Parathyroid adenoma (tissue), 2 donors: ENCODE data around the gene BET1L.

Source experiments
- H2AFZ ChIP-seq: fragments of 300-600 bp; sonication (generic); one replicate; pipeline ENCODE4 v1.7.0; 2017; ENCODE audit warnings: antibody characterized with exemption, mild to moderate bottlenecking
- H3K27ac ChIP-seq: fragments of 300-600 bp; sonication (generic); one replicate; pipeline ENCODE4 v1.7.0; 2017
- H3K27me3 ChIP-seq: fragments of 300-600 bp; sonication (generic); one replicate; pipeline ENCODE4 v1.7.0; 2017; ENCODE audit warnings: low read length; ENCODE audit not compliant: control insufficient read depth, insufficient read depth
- H3K36me3 ChIP-seq: fragments of 300-600 bp; sonication (generic); one replicate; pipeline ENCODE4 v1.7.0; 2017; ENCODE audit warnings: low read length; ENCODE audit not compliant: control insufficient read depth, insufficient read depth
- H3K4me1 ChIP-seq: fragments of 300-600 bp; sonication (generic); one replicate; pipeline ENCODE4 v1.7.0; 2017; ENCODE audit warnings: control low read depth
- H3K4me2 ChIP-seq: fragments of 300-600 bp; sonication (generic); one replicate; pipeline ENCODE4 v1.7.0; 2017; ENCODE audit warnings: low read length
- H3K4me3 ChIP-seq: fragments of 300-600 bp; sonication (generic); one replicate; pipeline ENCODE4 v1.7.0; 2017; ENCODE audit warnings: low read depth, low read length
- H3K79me2 ChIP-seq: fragments of 300-600 bp; sonication (generic); one replicate; pipeline ENCODE4 v1.7.0; 2017; ENCODE audit warnings: control low read depth
- H3K9ac ChIP-seq: fragments of 300-600 bp; sonication (generic); one replicate; pipeline ENCODE4 v1.7.0; 2017; ENCODE audit warnings: mild to moderate bottlenecking
- H3K9me3 ChIP-seq: fragments of 300-600 bp; sonication (generic); one replicate; pipeline ENCODE4 v1.7.0; 2017; ENCODE audit warnings: low read length; ENCODE audit not compliant: control insufficient read depth
- TF ChIP-seq, protein P1 (sequence below): fragments of 300-600 bp; sonication (generic); IDR thresholded peaks from one replicate; pipeline ENCODE4 v1.7.0; 2017; ENCODE audit warnings: antibody characterized with exemption, mild to moderate bottlenecking
- donor health status: primary hyperparathyroidism.

BET1L gene

DNA sequence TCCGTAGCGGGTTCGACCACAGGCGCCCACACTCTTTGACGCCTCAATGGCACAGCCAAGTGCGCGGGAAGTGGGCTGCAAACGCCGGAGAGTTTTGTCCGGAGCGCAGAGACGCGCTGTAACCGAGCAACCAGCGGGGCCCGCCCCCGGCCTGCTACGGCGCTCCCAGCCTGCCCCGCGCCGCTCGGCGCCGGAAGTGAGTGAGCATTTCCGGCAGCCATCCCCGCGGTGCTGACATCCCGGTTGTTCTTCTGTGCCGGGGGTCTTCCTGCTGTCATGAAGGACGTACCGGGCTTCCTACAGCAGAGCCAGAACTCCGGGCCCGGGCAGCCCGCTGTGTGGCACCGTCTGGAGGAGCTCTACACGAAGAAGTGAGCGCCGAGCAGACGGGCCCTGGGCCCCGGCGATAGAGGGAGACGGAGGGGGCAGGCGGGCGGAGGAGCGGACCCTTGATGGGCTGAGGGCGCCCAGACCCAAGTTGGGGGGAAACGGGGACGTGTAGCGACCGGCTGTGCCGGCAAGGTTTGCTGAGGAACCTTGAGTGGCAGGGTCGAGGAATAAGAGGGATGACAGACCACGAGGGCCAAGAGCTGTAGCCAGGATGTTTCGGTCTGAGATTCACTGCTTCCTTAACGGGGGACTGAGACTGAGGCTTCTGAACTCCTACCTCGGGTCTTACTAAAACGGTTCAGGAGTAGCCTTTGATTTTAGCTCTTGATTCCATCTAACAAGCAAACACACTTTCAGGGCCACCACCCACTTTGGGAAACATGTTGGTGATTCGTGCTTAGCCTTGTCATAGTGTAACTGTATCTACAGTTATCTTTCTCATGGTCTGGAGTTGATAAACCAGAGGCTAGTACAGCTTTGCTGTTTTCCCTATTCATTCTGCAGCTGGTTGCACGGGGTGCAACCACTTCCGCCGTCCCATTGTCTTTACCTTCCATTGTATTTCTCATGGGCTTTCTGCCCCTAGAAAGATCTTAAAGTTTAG is 29.9 kb upstream of the BET1L start, which contains the start of gene PSMD13:
Gene PSMD13, plus strand, starts transcription at position 203 of the 994 bp plus-strand sequence. Its CDS starts 74 bp downstream, at position 277.
- Histone ChIP-seq H3K4me1 (peaks cover 6% of the 10 kb centered on the region), H3K9me3 (no peaks in the 10 kb centered on the region), H3K27me3 (no peaks in the 10 kb centered on the region), H3K4me3 (peak within 1 kb of the TSS; percentile 74), H2AFZ (peak within 1 kb of the TSS; percentile 92), H3K79me2 (peaks cover 12% of the 10 kb centered on the region), H3K36me3 (no peaks in the 10 kb centered on the region), H3K4me2 (peak within 1 kb of the TSS; percentile 79), H3K9ac (peak within 1 kb of the TSS; percentile 69), H3K27ac (peak within 1 kb of the TSS; percentile 97)
- TF ChIP-seq, protein P1, sequence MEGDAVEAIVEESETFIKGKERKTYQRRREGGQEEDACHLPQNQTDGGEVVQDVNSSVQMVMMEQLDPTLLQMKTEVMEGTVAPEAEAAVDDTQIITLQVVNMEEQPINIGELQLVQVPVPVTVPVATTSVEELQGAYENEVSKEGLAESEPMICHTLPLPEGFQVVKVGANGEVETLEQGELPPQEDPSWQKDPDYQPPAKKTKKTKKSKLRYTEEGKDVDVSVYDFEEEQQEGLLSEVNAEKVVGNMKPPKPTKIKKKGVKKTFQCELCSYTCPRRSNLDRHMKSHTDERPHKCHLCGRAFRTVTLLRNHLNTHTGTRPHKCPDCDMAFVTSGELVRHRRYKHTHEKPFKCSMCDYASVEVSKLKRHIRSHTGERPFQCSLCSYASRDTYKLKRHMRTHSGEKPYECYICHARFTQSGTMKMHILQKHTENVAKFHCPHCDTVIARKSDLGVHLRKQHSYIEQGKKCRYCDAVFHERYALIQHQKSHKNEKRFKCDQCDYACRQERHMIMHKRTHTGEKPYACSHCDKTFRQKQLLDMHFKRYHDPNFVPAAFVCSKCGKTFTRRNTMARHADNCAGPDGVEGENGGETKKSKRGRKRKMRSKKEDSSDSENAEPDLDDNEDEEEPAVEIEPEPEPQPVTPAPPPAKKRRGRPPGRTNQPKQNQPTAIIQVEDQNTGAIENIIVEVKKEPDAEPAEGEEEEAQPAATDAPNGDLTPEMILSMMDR = no peak

DNA sequence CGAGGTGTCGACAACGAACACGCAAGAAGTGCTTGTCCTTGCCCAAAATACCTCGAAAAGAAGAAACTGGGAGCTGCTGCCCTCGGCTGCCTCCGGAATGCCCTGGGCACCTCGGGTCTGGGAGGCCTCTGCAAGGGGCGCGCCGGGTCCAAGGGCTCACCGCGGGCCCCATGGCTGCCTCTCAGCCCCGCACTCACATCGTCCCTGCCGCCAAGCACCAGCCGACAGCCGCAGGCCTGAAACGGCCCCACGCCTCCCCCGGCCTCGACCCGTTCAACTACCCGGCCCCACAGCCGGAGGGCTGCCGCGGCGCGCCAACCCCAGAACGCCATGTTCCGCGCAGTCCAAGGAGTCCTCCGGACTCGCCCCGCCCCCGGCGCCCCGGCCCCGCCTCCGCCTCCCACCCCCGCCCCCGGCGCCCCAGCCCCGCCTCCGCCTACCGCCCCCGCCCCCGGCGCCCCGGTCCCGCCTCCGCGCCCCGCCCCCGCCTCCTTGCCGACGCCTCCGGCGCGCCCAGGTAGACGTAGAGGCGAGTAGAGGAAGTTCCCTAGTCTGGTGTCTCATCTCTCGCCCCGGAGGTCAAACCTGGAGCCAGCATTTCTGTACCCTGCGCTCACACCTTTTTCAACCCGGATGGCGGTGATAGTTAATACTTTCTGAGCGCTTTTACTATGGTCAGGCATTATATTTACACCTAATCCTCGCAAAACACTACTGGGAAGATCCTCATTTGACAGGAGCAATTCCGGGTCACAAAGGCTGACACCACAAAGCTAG is 29.0 kb upstream of the BET1L start, which contains the start of gene SIRT3:
Gene SIRT3, minus strand, starts transcription at position 346 of the 777 bp plus-strand sequence. Its CDS starts 14 bp downstream, at position 332.
- H3K4me3 ChIP-seq = peak within 1 kb of the TSS; percentile 74
- peaks cover 6% of the 10 kb centered on the region for H3K4me1 ChIP-seq
- no peaks in the 10 kb centered on the region for H3K36me3 ChIP-seq
- TF ChIP-seq, protein P1 = peak; percentile 9
- H2AFZ ChIP-seq = peak within 1 kb of the TSS; percentile 92
- H3K27me3 ChIP-seq = no peaks in the 10 kb centered on the region
- H3K79me2 ChIP-seq = peaks cover 12% of the 10 kb centered on the region
- H3K9me3 ChIP-seq = no peaks in the 10 kb centered on the region
- peak within 1 kb of the TSS; percentile 79 for H3K4me2 ChIP-seq
- H3K9ac ChIP-seq = peak within 1 kb of the TSS; percentile 69
- H3K27ac ChIP-seq = peak within 1 kb of the TSS; percentile 97

DNA sequence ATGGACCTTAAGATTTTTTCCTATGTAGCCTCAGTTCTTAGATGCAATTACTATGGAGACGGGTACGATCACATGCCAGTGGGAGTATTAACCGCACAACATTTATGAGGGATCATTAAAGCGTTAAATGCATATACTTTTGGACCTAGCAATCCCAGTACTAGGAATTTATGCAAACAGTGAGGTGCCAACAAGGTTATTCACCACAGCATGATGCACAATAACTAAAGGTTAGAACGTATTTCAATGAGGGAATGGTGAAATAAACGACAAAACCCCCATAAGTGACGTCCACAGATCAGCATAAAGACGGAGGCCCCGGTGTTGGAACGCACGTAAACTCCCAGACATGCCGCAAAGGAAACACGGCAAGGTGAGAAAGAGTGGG is 28.4 kb upstream of the BET1L start:
- TF ChIP-seq, protein P1 = no peak
- H3K9me3 ChIP-seq = no peaks in the 10 kb centered on the region
- peak overlapping the region; percentile 70 for H3K4me2 ChIP-seq
- H3K27ac ChIP-seq = peak overlapping the region; percentile 72
- peak overlapping the region; percentile 78 for H2AFZ ChIP-seq
- H3K9ac ChIP-seq = no peak overlapping the region
- peak overlapping the region; percentile 68 for H3K4me3 ChIP-seq
- no peaks in the 10 kb centered on the region for H3K36me3 ChIP-seq
- peaks cover 9% of the 10 kb centered on the region for H3K79me2 ChIP-seq
- H3K4me1 ChIP-seq = peaks cover 6% of the 10 kb centered on the region
- no peaks in the 10 kb centered on the region for H3K27me3 ChIP-seq

DNA sequence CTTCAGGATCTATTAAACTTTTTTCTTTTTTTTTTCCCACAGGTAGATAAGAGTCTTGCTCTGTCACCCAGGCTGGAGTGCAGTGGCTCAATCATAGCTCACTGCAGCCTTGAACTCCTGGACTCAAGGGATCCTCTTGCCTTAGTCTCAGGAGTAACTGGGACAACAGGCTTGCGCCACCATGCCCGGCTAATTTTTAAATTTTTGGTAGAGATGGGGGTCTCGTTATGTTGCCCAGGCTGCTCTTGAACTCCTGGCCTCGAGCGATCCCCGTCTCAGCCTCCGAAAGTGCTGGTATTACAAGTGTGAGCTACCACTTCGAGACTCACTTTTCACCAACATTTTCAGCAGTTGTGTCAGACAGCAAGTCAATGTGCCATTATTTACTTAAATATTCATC is 28.0 kb upstream of the BET1L start:
- TF ChIP-seq, protein P1 = no peak
- Histone ChIP-seq H3K4me3 (peak overlapping the region; percentile 68), H3K79me2 (peaks cover 9% of the 10 kb centered on the region), H3K9ac (no peak overlapping the region), H3K9me3 (no peaks in the 10 kb centered on the region), H3K4me1 (peaks cover 6% of the 10 kb centered on the region), H2AFZ (no peak overlapping the region), H3K4me2 (peak overlapping the region; percentile 70), H3K27me3 (no peaks in the 10 kb centered on the region), H3K36me3 (no peaks in the 10 kb centered on the region), H3K27ac (no peak overlapping the region)
